CD4-positive, alpha-beta T cell treated with Interleukin-12 subunit alpha and Interleukin-12 subunit beta, for 1 hour (primary cell): ENCODE data around the gene MOB3B.

Source experiments
- DNase-seq: peaks from one replicate; pipeline ENCODE4 v3.0.0-alpha.2; 2020

Gene MOB3B

GRCh38 chr9:27413511-27414219 lies 115.9 kb downstream of the MOB3B start:
- DNase-seq = no peak

- no peak for DNase-seq
These were observed 116.7 kb downstream of the MOB3B start for GRCh38 chr9:27412963-27413362.

GRCh38 chr9:27412081-27412480 lies 117.5 kb downstream of the MOB3B start:
- DNase-seq = no peak

GRCh38 chr9:27408482-27408881 lies 121.1 kb downstream of the MOB3B start:
- no peak for DNase-seq

GRCh38 chr9:27408001-27408400 lies 121.6 kb downstream of the MOB3B start:
- no peak for DNase-seq

GRCh38 chr9:27407491-27407890 lies 122.1 kb downstream of the MOB3B start:
- DNase-seq = no peak

GRCh38 chr9:27404661-27405060 lies 125.0 kb downstream of the MOB3B start:
- no peak for DNase-seq

GRCh38 chr9:27402626-27403025 lies 127.0 kb downstream of the MOB3B start:
- no peak for DNase-seq

GRCh38 chr9:27400334-27400880 lies 129.2 kb downstream of the MOB3B start:
- DNase-seq = no peak

GRCh38 chr9:27398982-27399653 lies 130.5 kb downstream of the MOB3B start:
- DNase-seq = no peak

GRCh38 chr9:27396495-27396894 lies 133.1 kb downstream of the MOB3B start:
- DNase-seq = no peak

GRCh38 chr9:27395484-27395921 lies 134.1 kb downstream of the MOB3B start:
- no peak for DNase-seq

- DNase-seq = no peak
These were observed 134.8 kb downstream of the MOB3B start for GRCh38 chr9:27394826-27395201.

GRCh38 chr9:27394154-27394825 lies 135.3 kb downstream of the MOB3B start:
- no peak for DNase-seq

GRCh38 chr9:27393054-27393846 lies 136.4 kb downstream of the MOB3B start:
- no peak for DNase-seq

- no peak for DNase-seq
These were observed 137.2 kb downstream of the MOB3B start for GRCh38 chr9:27392451-27392850.

- DNase-seq = no peak
These were observed 138.3 kb downstream of the MOB3B start for GRCh38 chr9:27391040-27391895.

- DNase-seq = no peak
These were observed 141.5 kb downstream of the MOB3B start for GRCh38 chr9:27388150-27388549.

- DNase-seq = no peak
These were observed 141.9 kb downstream of the MOB3B start for GRCh38 chr9:27387722-27388121.

- DNase-seq = no peak
These were observed 143.0 kb downstream of the MOB3B start for GRCh38 chr9:27386571-27387091.

GRCh38 chr9:27385606-27386322 lies 143.8 kb downstream of the MOB3B start:
- DNase-seq = no peak
